Esophagus muscularis mucosa (tissue), 3 donors: ENCODE results near the gene KIF18B.

Experiments
- CTCF ChIP-seq, 3 experiments: fragments of 200-600 bp in 2 of 3; fragments of 450-650 bp in 1 of 3; sonication (generic) in 2 of 3; IDR thresholded peaks; one replicate each; pipeline ENCODE4 v1.5.1; 2017 to 2019; ENCODE audit warnings: antibody characterized with exemption in 3 of 3, mild to moderate bottlenecking in 2 of 3, moderate library complexity in 1 of 3
- POLR2A ChIP-seq: fragments of 450-650 bp; IDR thresholded peaks from one replicate; pipeline ENCODE4 v1.6.1; 2017; ENCODE audit warnings: antibody characterized with exemption, moderate library complexity, mild to moderate bottlenecking, low read depth

DNA sequence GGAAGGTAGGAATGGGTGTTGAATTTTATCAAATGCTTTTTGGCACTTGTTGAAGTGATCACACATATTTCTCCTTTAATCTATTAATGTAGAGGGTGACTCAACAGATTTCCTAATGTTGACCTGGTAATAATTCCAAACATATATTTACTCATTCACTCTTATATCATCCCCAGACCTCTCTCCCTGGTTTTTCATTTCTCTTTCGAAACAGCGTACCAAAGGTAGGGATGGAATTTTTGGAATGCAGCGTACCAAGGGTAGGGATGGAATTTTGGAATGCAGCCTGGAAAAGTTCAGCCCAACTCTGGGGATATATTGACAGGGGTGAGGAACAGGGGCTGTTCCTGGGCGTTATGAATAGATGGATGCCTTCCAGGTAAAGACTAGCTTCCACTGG lies 7.3 kb downstream of the KIF18B start:
- no peak for TF ChIP-seq CTCF (IDR thresholded peaks at IDR 0.05)
- no peak for TF ChIP-seq POLR2A
